Measurements from ENCODE around the gene PRICKLE3. TPM values are rescaled to one million over a fixed set of nuclear protein-coding genes. Genes with fewer than 3 reads are reported as not detected.

The PRICKLE3 gene
- total RNA-seq, 2 experiments from 2014 or later = 1.8 to 2.3 TPM

- peaks cover 0 to 2% of the 10 kb centered on the region in 2 experiments for H3K27me3 ChIP-seq (ENCODE audit: control insufficient read depth in 1 of 2, insufficient read depth in 2 of 2, low read length in 2 of 2)
- no peak overlapping the region for H3K27ac ChIP-seq (ENCODE audit: low read depth in 1 of 2, low read length in 2 of 2)
- no peak overlapping the region for H3K4me3 Mint-ChIP-seq
- TF ChIP-seq, protein P1, sequence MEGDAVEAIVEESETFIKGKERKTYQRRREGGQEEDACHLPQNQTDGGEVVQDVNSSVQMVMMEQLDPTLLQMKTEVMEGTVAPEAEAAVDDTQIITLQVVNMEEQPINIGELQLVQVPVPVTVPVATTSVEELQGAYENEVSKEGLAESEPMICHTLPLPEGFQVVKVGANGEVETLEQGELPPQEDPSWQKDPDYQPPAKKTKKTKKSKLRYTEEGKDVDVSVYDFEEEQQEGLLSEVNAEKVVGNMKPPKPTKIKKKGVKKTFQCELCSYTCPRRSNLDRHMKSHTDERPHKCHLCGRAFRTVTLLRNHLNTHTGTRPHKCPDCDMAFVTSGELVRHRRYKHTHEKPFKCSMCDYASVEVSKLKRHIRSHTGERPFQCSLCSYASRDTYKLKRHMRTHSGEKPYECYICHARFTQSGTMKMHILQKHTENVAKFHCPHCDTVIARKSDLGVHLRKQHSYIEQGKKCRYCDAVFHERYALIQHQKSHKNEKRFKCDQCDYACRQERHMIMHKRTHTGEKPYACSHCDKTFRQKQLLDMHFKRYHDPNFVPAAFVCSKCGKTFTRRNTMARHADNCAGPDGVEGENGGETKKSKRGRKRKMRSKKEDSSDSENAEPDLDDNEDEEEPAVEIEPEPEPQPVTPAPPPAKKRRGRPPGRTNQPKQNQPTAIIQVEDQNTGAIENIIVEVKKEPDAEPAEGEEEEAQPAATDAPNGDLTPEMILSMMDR (IDR thresholded peaks at IDR 0.05) = no peak
- H3K4me1 ChIP-seq (ENCODE audit: insufficient read depth, low read length) = peaks cover 17% of the 10 kb centered on the region
- peaks cover 7% of the 10 kb centered on the region for H3K4me1 Mint-ChIP-seq (ENCODE audit: low read depth)
- no peak overlapping the region for H3K4me3 ChIP-seq (ENCODE audit: low read length)
- intact Hi-C loops (cut with DNase I, micrococcal nuclease) = loop anchor here in 1 of 2 experiments (5.0 kb wide), 1 partner anchor 63 kb away; the partner anchor contains the start of gene PPP1R3F
- H3K36me3 Mint-ChIP-seq (ENCODE audit: low read depth) = no peaks in the 10 kb centered on the region
- POLR2A ChIA-PET = no interaction called here
- DNase-seq (no peak), ATAC-seq (ENCODE audit: poor library complexity) (no peak)
- no peaks in the 10 kb centered on the region for H3K36me3 ChIP-seq (ENCODE audit: insufficient read depth, low read length)
- no peaks in the 10 kb centered on the region for H3K9me3 ChIP-seq (ENCODE audit: control insufficient read depth in 1 of 2, insufficient read depth in 1 of 2, low read length in 2 of 2)
- H3K9me3 Mint-ChIP-seq = no peaks in the 10 kb centered on the region
- no peak overlapping the region for H3K27ac Mint-ChIP-seq
- no peaks in the 10 kb centered on the region for H3K27me3 Mint-ChIP-seq
- CTCF ChIA-PET = no interaction called here
These were observed 17.8 kb upstream of the PRICKLE3 start for GRCh38 chrX:49204017-49204416.

GRCh38 chrX:49203536-49203935, 17.4 kb upstream of the PRICKLE3 start:
- TF ChIP-seq, protein P1 (IDR thresholded peaks at IDR 0.05) = no peak
- ChIA-PET POLR2A (no interaction called here), CTCF (no interaction called here)
- peaks cover 21% of the 10 kb centered on the region for H3K4me1 ChIP-seq (ENCODE audit: insufficient read depth, low read length)
- DNase-seq (no peak), ATAC-seq (ENCODE audit: poor library complexity) (no peak)
- H3K4me3 Mint-ChIP-seq = no peak overlapping the region
- peaks cover 7% of the 10 kb centered on the region for H3K4me1 Mint-ChIP-seq (ENCODE audit: low read depth)
- peaks cover 0 to 3% of the 10 kb centered on the region in 2 experiments for H3K27me3 ChIP-seq (ENCODE audit: control insufficient read depth in 1 of 2, insufficient read depth in 2 of 2, low read length in 2 of 2)
- no peak overlapping the region for H3K4me3 ChIP-seq (ENCODE audit: low read length)
- H3K27me3 Mint-ChIP-seq = no peaks in the 10 kb centered on the region
- no peaks in the 10 kb centered on the region for H3K9me3 ChIP-seq (ENCODE audit: control insufficient read depth in 1 of 2, insufficient read depth in 1 of 2, low read length in 2 of 2)
- intact Hi-C loops (cut with DNase I, micrococcal nuclease) = loop anchor here in 1 of 2 experiments (5.0 kb wide), 1 partner anchor 64 kb away; the partner anchor contains the start of gene PPP1R3F
- H3K36me3 ChIP-seq (ENCODE audit: insufficient read depth, low read length) = no peaks in the 10 kb centered on the region
- no peak overlapping the region for H3K27ac Mint-ChIP-seq
- H3K9me3 Mint-ChIP-seq = no peaks in the 10 kb centered on the region
- no peak overlapping the region for H3K27ac ChIP-seq (ENCODE audit: low read depth in 1 of 2, low read length in 2 of 2)
- H3K36me3 Mint-ChIP-seq (ENCODE audit: low read depth) = no peaks in the 10 kb centered on the region

- no peaks in the 10 kb centered on the region for H3K9me3 Mint-ChIP-seq
- no peak overlapping the region for H3K27ac ChIP-seq (ENCODE audit: low read depth in 1 of 2, low read length in 2 of 2)
- no peak overlapping the region for H3K4me3 ChIP-seq (ENCODE audit: low read length)
- peaks cover 21% of the 10 kb centered on the region for H3K4me1 ChIP-seq (ENCODE audit: insufficient read depth, low read length)
- H3K27ac Mint-ChIP-seq = no peak overlapping the region
- H3K27me3 ChIP-seq (ENCODE audit: control insufficient read depth in 1 of 2, insufficient read depth in 2 of 2, low read length in 2 of 2) = peaks cover 0 to 3% of the 10 kb centered on the region in 2 experiments
- DNase-seq (no peak), ATAC-seq (ENCODE audit: poor library complexity) (no peak)
- H3K27me3 Mint-ChIP-seq = no peaks in the 10 kb centered on the region
- H3K4me1 Mint-ChIP-seq (ENCODE audit: low read depth) = peaks cover 14% of the 10 kb centered on the region
- H3K36me3 Mint-ChIP-seq (ENCODE audit: low read depth) = no peaks in the 10 kb centered on the region
- TF ChIP-seq, protein P1 (IDR thresholded peaks at IDR 0.05) = no peak
- CTCF ChIA-PET = interaction anchor here (2.5 kb wide), 1 partner anchor 9 kb away, joined by 6 read pairs; no protein-coding TSS in a partner anchor
- POLR2A ChIA-PET = no interaction called here
- intact Hi-C loops (cut with DNase I, micrococcal nuclease) = loop anchor here in 1 of 2 experiments (5.0 kb wide), 1 partner anchor 65 kb away; the partner anchor contains the start of gene PPP1R3F
- no peaks in the 10 kb centered on the region for H3K36me3 ChIP-seq (ENCODE audit: insufficient read depth, low read length)
- H3K4me3 Mint-ChIP-seq = no peak overlapping the region
- H3K9me3 ChIP-seq (ENCODE audit: control insufficient read depth in 1 of 2, insufficient read depth in 1 of 2, low read length in 2 of 2) = no peaks in the 10 kb centered on the region
These were observed 15.8 kb upstream of the PRICKLE3 start for GRCh38 chrX:49202022-49202421.
